HCT116 (cell line): ENCODE results near the gene FHIT. TPM values are rescaled to one million over a fixed set of nuclear protein-coding genes. Genes with fewer than 3 reads are reported as not detected.

Experiments used
- ATAC-seq: fragments of 200-7000 bp; cut with Tn5 transposase; 2 replicates; pipeline ENCODE4 v1.9.1; 2020; ENCODE audit warnings: mild to moderate bottlenecking, moderate library complexity
- BruUV-seq: library from RNA; stranded (reverse); fragments of 400-500 nt; replicated peaks from 2 replicates; lab custom pipeline; 2021; lab: Mats Ljungman, UMichigan
- CTCF ChIA-PET: fragments of 300-600 bp; sonication (Branson Sonifier 250); formaldehyde crosslinking; loops from one replicate; lab custom pipeline; 2021; ENCODE audit warnings: antibody characterized with exemption; lab: Charles Lee
- POLR2A ChIA-PET: fragments of 300-600, 350-600 bp; sonication (Branson Sonifier 250); formaldehyde crosslinking; loops from one replicate; lab custom pipeline; 2021; ENCODE audit warnings: antibody characterized with exemption; lab: Charles Lee
- RAD21 ChIA-PET, 2 experiments: fragments of 300-600 bp; sonication (Branson Sonifier 250); formaldehyde crosslinking; loops; one replicate each; lab custom pipeline; 2023; ENCODE audit warnings: low total read pairs in 2 of 2; ENCODE audit not compliant: uncharacterized antibody in 2 of 2, unreplicated experiment in 2 of 2, low non-redundant PET in 1 of 2; lab: Charles Lee
- DNase-seq: peaks from one replicate; pipeline ENCODE4 v3.0.0-alpha.2; 2010; ENCODE audit warnings: low read depth, low spot score
- H2AFZ ChIP-seq: fragments of 200-600 bp; shearing (Covaris generic), sonication (generic); 2 replicates; pipeline ENCODE4 v1.6.1; 2017; ENCODE audit warnings: low read depth, mixed run types, mixed read lengths, antibody characterized with exemption, low read length; ENCODE audit not compliant: poor library complexity, severe bottlenecking
- H3K27ac ChIP-seq: 2 replicates; pipeline ENCODE4 v1.5.1; 2012; ENCODE audit warnings: low read depth, low read length
- H3K27me3 ChIP-seq: fragments of 200-600 bp; sonication (generic); 2 replicates; pipeline ENCODE4 v1.6.1; 2016; ENCODE audit warnings: mixed run types, low read length, mixed read lengths; ENCODE audit not compliant: insufficient read depth
- H3K36me3 ChIP-seq, 2 experiments: fragments of 200-500 bp in 1 of 2; fragments of 200-600 bp in 1 of 2; sonication (Bioruptor generic) in 1 of 2; sonication (generic) in 1 of 2; 2 replicates each; pipeline versions ENCODE4 v1.5.1 to v1.6.1; 2014 to 2016; ENCODE audit warnings: low read length in 2 of 2, inconsistent platforms in 1 of 2, mixed read lengths in 1 of 2, mixed run types in 1 of 2; ENCODE audit not compliant: insufficient read depth in 2 of 2, control insufficient read depth in 1 of 2
- H3K4me1 ChIP-seq, 2 experiments: fragments of 200-600 bp in 1 of 2; sonication (generic) in 1 of 2; 2 replicates each; pipeline versions ENCODE4 v1.5.1 to v1.6.1; 2012 to 2017; ENCODE audit warnings: low read length in 2 of 2, inconsistent platforms in 1 of 2, mild to moderate bottlenecking in 1 of 2, mixed read lengths in 1 of 2, mixed run types in 1 of 2, moderate library complexity in 1 of 2; ENCODE audit not compliant: insufficient read depth in 2 of 2, control insufficient read depth in 1 of 2
- H3K4me2 ChIP-seq: fragments of 200-600 bp; sonication (generic); 2 replicates; pipeline ENCODE4 v1.6.1; 2017; ENCODE audit warnings: mixed run types, low read length, mixed read lengths
- H3K4me3 ChIP-seq, 2 experiments: fragments of 200-600 bp in 1 of 2; sonication (generic) in 1 of 2; replicated peaks in 1 of 2; 2 replicates each; pipeline ENCODE4 v1.5.1; 2011 to 2016; ENCODE audit warnings: low read length in 2 of 2, control low read depth in 1 of 2, low read depth in 1 of 2, mild to moderate bottlenecking in 1 of 2, mixed read lengths in 1 of 2, mixed run types in 1 of 2
- H3K79me2 ChIP-seq: fragments of 200-600 bp; sonication (generic); 2 replicates; pipeline ENCODE4 v1.6.1; 2017; ENCODE audit warnings: mild to moderate bottlenecking, mixed run types, low read length, moderate library complexity, mixed read lengths; ENCODE audit not compliant: insufficient read depth
- H3K9ac ChIP-seq: fragments of 200-600 bp; sonication (generic); 2 replicates; pipeline ENCODE4 v1.6.1; 2016; ENCODE audit warnings: low read length, mixed read lengths
- H3K9me2 ChIP-seq: fragments of 200-600 bp; sonication (generic), shearing (Covaris generic); 2 replicates; pipeline ENCODE4 v1.6.1; 2017; ENCODE audit warnings: mixed run types, mild to moderate bottlenecking, moderate library complexity; ENCODE audit not compliant: insufficient read depth
- H3K9me3 ChIP-seq, 2 experiments: fragments of 200-500 bp in 1 of 2; fragments of 200-600 bp in 1 of 2; sonication (Bioruptor generic) in 1 of 2; sonication (generic) in 1 of 2; 2 replicates each; pipeline ENCODE4 v1.6.1; 2014 to 2017; ENCODE audit warnings: low read length in 2 of 2, mixed read lengths in 2 of 2, inconsistent platforms in 1 of 2, low read depth in 1 of 2, mild to moderate bottlenecking in 1 of 2, mixed run types in 1 of 2, moderate library complexity in 1 of 2; ENCODE audit not compliant: control insufficient read depth in 1 of 2, insufficient read depth in 1 of 2
- H4K20me1 ChIP-seq: fragments of 200-600 bp; sonication (generic), shearing (Covaris generic); 2 replicates; pipeline ENCODE4 v1.6.1; 2017; ENCODE audit warnings: mixed run types, mild to moderate bottlenecking, moderate library complexity; ENCODE audit not compliant: insufficient read depth
- CEBPB ChIP-seq: IDR thresholded peaks from 2 replicates; pipeline ENCODE4 v1.6.1; 2012; ENCODE audit warnings: low read depth
- FOSL1 ChIP-seq: IDR thresholded peaks from 2 replicates; pipeline ENCODE4 v1.6.1; 2012; ENCODE audit warnings: low read depth
- JUND ChIP-seq: IDR thresholded peaks from 2 replicates; pipeline ENCODE4 v1.6.1; 2012
- POLR2A ChIP-seq: IDR thresholded peaks from 2 replicates; pipeline ENCODE4 v1.7.0; 2011; ENCODE audit warnings: borderline replicate concordance; ENCODE audit not compliant: insufficient read depth, insufficient read length; ENCODE audit errors: extremely low read depth
- SP1 ChIP-seq: IDR thresholded peaks from 2 replicates; pipeline ENCODE4 v1.6.1; 2012; ENCODE audit warnings: low read depth
- SRF ChIP-seq: IDR thresholded peaks from 2 replicates; pipeline ENCODE4 v1.6.1; 2012; ENCODE audit warnings: low read depth
- TCF7L2 ChIP-seq: IDR thresholded peaks from 2 replicates; pipeline ENCODE4 v1.7.0; 2011; ENCODE audit warnings: borderline replicate concordance, inconsistent platforms; ENCODE audit not compliant: insufficient read depth, insufficient read length; ENCODE audit errors: extremely low read depth
- YY1 ChIP-seq: IDR thresholded peaks from 2 replicates; pipeline ENCODE4 v1.6.1; 2011; ENCODE audit warnings: low read length, low read depth, moderate library complexity, mild to moderate bottlenecking; ENCODE audit not compliant: insufficient replicate concordance; ENCODE audit errors: extremely low read depth
- ZNF274 ChIP-seq: fragments of 200-500 bp; sonication (Bioruptor generic); IDR thresholded peaks from 2 replicates; pipeline ENCODE4 v1.6.1; 2014; ENCODE audit warnings: mild to moderate bottlenecking, low read depth, low read length, inconsistent platforms
- intact Hi-C: fragments of 100-400 bp; cut with micrococcal nuclease; formaldehyde crosslinking; loops from 2 replicates; pipeline ENCODE4 v1.10.0; 2022
- total RNA-seq: library from RNA; stranded (reverse); gene quantifications from one replicate; pipeline ENCODE4 v1.2.1, GENCODE V29; 2021; ENCODE audit not compliant: unreplicated experiment
- TF ChIP-seq, protein P1 (sequence below): IDR thresholded peaks from 2 replicates; pipeline ENCODE4 v1.6.1; 2011; ENCODE audit warnings: mild to moderate bottlenecking, low read length, moderate library complexity; ENCODE audit not compliant: insufficient replicate concordance; ENCODE audit errors: extremely low read depth
- TF ChIP-seq, protein P2 (sequence below): IDR thresholded peaks from 2 replicates; pipeline ENCODE4 v1.6.1; 2012
- TF ChIP-seq, protein P3 (sequence below): IDR thresholded peaks from 2 replicates; pipeline ENCODE4 v1.6.1; 2012

The FHIT gene
- total RNA-seq, 1 experiment from 2014 or later, result 20.1 TPM

DNA sequence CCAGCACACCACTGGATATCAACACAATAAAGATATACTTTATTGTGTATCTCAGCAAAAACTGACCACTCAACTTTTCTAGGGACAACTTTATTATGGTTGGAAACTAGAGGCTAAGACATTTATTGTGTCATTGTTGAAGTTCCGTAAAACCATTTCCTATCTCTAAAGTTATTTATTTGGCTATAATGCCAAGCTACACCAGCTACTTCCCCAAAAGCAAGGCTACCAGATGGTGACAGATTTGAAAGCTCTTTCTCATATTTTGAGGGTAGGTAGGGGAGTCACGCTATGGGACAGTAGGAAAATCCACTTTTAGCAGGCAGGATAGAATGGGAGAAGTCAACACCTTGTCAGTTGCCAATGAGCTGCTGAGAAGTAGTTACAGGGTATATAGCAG lies 1366.8 kb downstream of the FHIT start:
- TF ChIP-seq, protein P1, sequence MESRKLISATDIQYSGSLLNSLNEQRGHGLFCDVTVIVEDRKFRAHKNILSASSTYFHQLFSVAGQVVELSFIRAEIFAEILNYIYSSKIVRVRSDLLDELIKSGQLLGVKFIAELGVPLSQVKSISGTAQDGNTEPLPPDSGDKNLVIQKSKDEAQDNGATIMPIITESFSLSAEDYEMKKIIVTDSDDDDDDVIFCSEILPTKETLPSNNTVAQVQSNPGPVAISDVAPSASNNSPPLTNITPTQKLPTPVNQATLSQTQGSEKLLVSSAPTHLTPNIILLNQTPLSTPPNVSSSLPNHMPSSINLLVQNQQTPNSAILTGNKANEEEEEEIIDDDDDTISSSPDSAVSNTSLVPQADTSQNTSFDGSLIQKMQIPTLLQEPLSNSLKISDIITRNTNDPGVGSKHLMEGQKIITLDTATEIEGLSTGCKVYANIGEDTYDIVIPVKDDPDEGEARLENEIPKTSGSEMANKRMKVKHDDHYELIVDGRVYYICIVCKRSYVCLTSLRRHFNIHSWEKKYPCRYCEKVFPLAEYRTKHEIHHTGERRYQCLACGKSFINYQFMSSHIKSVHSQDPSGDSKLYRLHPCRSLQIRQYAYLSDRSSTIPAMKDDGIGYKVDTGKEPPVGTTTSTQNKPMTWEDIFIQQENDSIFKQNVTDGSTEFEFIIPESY, result no peak
- TF ChIP-seq FOSL1 (no peak), YY1 (no peak), JUND (no peak), TCF7L2 (no peak), ZNF274 (no peak), POLR2A (no peak), CEBPB (no peak), SRF (no peak), SP1 (no peak)
- TF ChIP-seq, protein P2, sequence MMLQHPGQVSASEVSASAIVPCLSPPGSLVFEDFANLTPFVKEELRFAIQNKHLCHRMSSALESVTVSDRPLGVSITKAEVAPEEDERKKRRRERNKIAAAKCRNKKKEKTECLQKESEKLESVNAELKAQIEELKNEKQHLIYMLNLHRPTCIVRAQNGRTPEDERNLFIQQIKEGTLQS, result no peak
- TF ChIP-seq, protein P3, sequence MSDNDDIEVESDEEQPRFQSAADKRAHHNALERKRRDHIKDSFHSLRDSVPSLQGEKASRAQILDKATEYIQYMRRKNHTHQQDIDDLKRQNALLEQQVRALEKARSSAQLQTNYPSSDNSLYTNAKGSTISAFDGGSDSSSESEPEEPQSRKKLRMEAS, result no peak
- CTCF ChIA-PET, result no interaction called here

More for the DNA sequence above, 1366.8 kb downstream of the FHIT start:
- Histone ChIP-seq H3K27me3 (peaks cover 24% of the 10 kb centered on the region), H3K27ac (no peak overlapping the region), H4K20me1 (no peaks in the 10 kb centered on the region), H3K9me3 (no peaks in the 10 kb centered on the region), H3K36me3 (no peaks in the 10 kb centered on the region), H3K4me2 (no peak overlapping the region), H3K79me2 (no peaks in the 10 kb centered on the region), H3K4me1 (no peaks in the 10 kb centered on the region), H3K4me3 (no peak overlapping the region), H2AFZ (no peak overlapping the region), H3K9ac (no peak overlapping the region), H3K9me2 (no peaks in the 10 kb centered on the region)
- ATAC-seq, result no peak
- POLR2A ChIA-PET, result no interaction called here
- no TSS peak for BruUV-seq
- DNase-seq, result no peak
- intact Hi-C loops, result no loop called here
- RAD21 ChIA-PET, result no interaction called here
